ENCODE results near the gene ST6GALNAC3.
A peak's percentile ranks its signal among the peaks of the same experiment; 100 is the strongest.

The ST6GALNAC3 gene

DNA sequence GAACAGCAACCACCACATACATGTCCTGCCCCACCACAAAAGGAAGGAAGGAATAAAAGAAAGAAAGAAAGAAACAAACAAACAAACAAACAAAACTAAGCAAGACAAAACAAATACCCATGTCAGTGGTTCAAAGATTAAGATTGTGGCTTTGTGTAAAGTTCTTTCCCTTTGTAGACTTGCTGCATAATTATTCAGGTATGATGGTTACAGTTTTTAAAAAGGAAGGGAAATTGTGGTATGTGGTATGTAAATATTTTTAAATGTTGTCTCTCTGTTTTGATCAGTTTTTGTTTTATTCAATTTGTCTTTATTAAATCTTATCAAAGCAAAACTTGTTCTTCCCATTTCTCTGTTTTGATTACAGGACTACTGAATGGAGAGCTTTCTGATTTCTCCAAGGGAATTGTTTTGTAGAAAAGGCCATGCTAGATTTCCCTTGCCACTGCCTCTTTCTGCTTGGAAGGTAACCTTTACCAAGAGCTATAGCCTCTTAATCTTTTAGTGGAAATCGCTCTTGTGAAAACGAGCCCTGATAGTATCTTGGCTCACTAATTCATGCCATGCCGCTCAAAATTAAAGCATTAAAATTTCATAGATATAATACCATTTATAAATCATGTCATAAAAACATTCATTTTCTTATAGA, 502.5 kb downstream of the ST6GALNAC3 start:
- DNase-seq (ENCODE audit: low spot score), result no peak

DNA sequence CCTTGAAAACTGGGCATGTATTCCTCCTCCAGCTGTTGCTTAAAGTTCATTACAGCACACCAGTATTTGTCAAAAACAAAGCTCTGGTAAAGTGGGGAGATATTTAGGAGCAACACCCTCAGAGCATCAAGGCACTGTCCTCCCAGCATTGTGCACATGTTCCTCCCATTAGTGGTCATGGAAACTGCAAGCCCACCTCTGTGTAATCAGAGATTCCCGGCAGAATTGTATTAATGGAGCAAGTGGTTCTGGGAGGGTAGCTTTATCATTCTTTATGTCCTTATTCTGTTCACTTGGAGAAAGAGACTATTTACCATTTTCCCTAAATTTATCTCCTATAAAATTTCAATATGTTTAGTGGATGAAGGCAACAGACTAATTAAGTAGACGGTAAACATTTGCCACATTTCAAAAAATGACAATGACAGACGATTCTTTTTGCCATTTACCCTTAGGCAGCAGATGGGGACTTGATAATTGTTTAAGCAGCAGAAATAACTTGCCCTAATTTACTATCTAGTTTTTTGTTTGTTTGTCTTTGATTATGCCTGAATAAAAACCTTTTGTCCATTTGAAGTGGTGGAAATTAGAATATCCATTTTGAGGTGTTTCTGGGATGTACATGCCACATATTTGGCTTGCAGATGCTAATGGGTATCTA, 503.1 kb downstream of the ST6GALNAC3 start:
- peak; percentile 16 for DNase-seq (ENCODE audit: low spot score)

DNA sequence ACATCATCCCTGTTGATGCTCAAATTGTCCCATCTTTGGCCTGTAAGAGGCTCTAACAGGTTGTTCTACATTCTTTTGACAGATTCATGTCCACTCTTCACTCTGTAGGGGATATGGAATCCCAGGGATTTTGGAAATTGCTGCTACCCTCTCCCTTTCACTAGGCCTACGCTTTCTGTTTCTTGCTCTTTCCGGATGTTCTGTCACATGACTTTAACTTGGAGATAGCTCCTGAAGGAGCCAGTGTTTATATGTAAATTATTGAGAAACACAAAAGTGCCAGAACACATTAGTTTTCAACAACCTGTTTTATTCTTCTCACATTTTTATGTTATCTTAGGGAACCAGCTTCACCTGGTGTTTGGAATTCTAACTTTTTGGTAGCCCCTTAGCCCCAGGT, 505.7 kb downstream of the ST6GALNAC3 start:
- no peak for DNase-seq (ENCODE audit: low spot score)

DNA sequence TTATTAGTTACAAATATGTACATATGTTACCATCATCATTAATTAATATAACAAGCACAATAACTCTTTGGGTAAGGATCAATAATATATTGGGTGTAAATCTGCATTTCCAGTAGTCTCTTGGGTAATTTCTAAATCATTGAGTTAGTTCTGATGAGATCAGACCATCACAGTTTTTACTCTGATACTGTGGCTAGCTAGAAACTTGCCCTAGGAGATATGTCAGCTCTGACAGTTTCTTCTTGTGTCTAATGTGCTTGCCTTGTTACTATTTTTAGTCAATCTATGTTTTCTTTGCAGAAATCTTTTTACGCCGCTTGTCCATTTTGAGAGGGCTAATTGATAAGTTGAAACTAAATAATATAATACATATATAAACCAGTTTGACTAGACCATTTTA, 507.2 kb downstream of the ST6GALNAC3 start:
- no peak for DNase-seq (ENCODE audit: low spot score)

DNA sequence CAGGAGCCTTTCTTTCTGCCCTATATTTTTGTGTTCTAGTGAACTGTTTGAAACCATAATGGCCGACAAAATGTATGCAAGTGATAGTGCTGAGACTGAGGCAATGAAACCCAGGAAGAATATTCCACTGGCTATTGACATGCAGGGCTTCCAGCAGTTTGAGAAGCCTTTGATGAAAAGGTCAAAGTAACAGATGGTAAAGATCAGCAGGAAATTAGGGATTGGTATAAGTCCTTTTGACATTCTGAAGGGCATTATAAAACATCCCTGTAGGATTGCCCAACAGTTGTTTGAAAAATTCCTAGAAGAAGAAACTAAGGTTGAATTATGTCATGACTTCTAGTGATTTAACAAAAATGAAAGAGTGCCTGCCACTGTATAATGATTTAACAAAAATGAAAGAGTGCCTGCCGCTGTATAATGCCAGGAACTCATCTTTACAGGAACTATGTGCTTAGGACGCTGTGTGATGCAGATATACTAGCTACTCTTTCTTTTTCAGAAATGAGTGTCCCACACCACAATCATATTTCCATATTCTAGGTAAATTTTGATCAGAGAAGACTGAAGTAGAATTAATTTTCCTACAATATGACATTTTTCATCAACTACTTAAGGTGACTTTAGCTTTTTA, 508.8 kb downstream of the ST6GALNAC3 start:
- no peak for DNase-seq (ENCODE audit: low spot score)

DNA sequence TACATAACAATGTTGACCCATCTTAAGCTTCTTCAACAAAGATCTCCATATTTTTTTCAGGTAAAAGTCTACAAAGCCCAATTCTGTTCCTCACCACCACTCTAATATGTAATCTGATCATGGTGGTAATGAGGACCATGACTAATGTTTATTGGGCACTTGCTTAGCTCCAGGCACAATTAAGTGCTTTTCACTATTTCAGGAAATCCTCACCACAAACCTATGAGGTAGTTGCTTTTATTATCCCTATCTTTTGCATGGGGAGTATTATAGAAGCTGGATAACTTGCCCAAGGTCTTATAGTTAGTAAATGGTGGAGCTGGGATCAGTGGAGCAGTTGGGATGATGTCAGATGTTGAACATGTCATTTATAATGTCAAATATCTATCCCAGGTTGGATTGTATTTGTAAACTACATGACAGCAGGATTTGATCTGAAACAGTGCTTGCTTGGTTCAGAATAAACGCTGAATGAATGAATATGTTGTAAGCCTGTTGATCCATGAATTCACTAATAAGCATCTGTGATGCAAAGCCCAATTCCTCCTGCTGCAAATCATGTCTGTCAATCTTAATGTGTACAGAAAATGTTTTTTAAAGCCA, 509.4 kb downstream of the ST6GALNAC3 start:
- DNase-seq (ENCODE audit: low spot score), result no peak

DNA sequence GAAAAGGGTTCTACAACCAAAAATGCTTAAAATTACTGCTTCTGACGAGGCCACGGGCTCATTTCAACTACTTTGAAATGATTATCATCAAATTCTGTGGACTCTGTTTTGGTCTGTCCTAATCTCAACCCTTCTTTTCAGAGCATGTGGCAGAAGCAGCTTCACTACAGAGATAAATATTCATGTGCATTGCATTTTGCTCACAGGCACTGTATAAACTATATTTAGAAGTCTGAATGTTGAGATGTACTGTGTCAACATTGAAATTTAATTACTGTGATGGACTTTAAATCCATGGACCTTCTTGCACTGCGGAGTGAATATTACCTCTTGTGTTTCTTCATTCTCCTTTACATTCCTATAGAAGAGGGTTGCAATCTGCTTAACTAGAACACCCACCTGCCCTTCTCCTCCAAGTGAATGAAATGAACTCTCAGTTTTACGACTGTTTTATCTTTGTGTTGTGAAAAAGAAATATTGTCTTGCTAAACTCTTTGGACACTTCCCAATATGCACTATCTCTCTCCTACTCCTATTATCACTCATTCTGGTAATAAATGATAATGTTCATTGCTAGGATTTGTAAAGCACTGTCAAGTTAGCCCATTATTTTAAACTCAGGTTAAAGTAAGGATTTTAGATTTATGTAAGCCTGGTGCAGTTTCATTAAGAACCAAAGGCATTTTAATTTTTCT, 511.6 kb downstream of the ST6GALNAC3 start:
- no peak for DNase-seq (ENCODE audit: low spot score)

DNA sequence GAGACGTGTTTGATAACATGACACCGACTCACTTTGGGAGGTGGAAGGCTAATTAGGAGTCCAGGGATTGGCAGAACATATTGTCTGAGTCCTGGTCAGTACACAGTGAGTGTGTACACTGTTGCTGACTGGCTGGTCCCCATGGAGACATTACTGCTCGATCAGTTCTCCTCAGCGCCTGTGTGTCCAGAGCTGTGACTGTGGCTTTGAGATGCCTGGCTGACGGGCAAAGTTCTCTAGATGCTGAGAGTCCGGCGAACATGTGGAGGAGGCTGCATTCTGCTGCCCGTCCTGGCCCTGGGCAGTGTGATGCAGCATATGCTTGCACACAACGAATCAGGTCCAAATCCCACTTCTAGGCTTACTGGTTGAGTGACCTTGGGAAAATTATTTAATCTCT, 512.7 kb downstream of the ST6GALNAC3 start:
- no peak for DNase-seq (ENCODE audit: low spot score)

DNA sequence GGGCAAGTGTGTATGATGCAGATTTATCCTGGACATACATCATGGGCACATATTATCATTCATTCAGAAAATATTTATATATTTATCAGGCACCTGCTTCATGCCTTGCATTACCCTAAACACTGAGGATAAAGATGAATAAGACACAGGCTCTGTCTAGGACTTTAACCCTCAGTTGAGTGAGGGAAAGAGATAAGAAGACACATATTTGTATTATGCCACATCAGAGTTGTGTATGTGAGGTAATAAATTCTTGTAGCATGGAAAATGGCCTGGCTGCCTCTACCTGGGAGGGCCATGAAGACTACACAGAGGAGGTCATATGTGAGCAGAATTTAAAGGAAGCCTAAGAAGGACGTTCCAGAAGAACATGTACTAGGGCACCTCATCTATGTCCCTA, 516.9 kb downstream of the ST6GALNAC3 start:
- DNase-seq (ENCODE audit: low spot score), result no peak

DNA sequence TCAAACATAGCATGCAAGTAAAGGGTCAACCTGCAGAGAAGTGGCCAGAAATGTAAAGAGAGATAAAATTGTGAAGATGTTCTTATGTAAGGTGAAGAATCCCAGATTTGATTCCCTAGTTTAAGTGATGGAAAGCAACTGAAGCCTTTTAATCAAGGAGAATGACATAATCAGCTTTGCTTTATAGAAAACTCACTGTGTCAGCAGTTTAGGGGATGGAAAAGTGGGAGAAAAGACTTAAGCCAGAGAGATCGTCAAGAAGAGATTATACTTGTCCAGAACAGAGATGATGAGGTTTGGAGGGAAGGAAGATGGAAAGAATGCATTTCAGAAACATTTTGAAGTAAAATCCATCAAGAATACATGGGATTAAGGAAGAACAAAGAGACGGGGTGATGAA, 517.4 kb downstream of the ST6GALNAC3 start:
- no peak for DNase-seq (ENCODE audit: low spot score)

DNA sequence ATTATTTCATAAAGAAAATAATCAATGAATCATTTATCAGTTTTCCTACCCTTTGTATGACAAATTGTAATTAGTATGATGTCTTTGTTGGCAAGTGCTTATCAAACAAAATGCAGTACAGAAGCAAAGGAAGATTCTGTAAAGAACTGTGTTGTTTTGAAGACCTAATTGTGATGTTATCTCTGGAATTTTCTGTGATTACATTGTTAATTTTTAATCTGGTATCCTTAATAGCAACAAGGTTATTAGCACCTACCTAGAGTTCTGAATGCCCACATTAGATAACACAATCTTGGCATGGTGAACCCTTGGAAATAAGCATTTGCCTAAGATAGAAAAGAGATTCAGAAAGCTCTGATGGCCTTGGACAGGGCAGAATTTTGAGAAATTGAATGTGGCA, 518.6 kb downstream of the ST6GALNAC3 start:
- no peak for DNase-seq (ENCODE audit: low spot score)

DNA sequence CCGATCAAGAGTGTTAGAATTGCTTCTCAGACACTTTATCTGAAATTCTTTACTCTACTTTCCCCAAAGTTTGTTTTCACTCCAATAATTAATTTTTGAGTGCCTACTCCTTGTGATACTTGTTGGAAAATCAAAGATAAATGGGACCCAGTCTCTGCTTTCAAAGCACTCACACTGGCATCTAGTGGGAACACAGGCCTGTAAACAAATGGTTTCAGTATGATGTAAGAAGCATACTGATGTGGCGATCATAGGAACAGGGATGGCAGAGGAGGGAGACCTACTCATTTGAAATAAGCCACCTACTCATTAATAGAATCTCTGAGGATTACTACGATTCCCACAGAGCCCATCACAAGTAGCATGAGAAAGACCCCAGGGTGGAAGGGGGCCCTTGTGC, 519.1 kb downstream of the ST6GALNAC3 start:
- no peak for DNase-seq (ENCODE audit: low spot score)

DNA sequence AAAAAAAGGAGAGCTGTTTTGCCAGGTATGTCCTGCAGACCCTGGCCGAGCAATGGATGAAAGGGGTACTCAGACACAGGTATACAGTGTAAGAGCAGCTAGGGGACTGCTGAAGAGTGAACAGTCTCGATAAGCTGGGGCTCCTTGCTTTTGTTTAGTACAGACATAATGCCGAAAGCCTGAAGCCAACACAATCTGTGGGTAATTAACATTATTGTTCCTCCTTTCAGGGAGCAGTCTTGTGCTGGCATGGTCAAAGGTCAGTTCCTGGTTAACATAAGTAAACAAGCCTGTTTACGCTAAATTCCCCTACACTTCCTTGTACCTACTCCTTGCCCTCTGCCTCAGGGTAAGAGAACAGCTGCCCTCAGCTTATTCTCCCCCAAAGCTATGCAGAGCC, 520.5 kb downstream of the ST6GALNAC3 start:
- DNase-seq (ENCODE audit: low spot score), result no peak

DNA sequence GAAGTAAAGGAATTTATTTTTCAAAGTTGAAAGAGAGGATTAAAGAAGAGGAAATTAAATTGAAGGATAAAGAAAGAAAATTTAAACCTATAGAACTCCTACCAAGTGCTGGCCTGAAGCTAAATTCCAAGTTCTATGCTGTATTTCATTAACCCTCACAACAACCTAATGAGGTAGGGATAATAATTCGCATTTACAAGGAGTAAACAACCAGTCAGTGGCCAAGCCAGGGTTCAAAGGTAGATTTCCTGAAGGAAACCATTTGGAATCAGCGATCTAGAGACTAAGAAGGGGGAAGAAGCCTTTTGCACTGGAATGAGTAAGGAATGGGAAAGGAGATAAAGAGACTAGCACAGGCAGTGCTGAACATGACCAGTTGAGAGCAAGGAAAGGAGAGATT, 526.9 kb downstream of the ST6GALNAC3 start:
- no peak for DNase-seq (ENCODE audit: low spot score)

DNA sequence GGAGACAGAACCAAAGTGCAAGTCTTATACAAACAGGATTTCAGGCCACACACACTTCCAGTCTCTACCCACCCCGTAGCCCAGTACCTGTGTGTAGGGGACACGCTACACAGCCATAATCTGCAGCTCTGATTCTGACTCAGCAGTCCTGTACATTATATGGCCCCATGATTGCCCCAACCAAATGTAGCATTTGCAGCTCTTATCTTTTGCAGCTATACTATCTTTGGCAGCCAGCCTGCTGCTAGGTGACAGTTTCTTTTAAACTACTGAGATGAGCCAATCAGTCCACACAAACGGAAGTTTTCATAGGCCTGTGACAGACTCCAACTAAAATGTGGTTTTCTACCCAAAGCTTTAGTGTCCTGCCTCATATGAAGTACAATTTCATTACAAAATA, 533.2 kb downstream of the ST6GALNAC3 start:
- no peak for DNase-seq (ENCODE audit: low spot score)

DNA sequence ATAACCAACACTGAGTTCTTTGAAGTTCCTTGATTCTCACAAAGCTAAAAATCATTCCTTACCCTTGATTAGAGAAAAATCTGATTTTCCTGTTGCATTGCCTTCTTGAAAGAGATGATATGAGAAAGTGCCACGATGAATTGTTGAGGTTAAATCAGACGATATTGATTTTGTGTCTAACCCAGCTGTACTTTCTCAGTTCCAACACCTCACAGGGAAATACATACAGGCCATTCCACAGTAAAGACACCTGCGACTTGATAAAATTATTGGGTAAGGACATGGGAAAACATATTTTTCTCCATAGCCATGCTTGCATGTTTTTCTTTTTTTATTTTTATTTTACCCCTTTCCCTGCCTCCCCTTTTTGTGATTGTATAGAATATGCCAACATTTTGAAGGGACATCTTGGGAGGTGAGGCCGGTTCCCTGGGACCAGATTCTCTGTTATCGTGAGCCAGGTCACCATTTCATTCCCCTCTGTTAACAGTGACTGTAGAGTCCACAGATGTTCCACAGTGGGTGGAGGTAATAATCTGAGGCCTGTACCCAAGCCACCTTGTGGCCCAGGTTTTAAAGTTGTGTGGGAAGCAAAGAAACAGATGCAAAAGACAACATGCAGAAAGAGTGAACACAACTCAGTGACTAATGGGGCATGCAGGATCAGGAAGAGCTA, 537.4 kb downstream of the ST6GALNAC3 start:
- DNase-seq (ENCODE audit: low spot score), result no peak

DNA sequence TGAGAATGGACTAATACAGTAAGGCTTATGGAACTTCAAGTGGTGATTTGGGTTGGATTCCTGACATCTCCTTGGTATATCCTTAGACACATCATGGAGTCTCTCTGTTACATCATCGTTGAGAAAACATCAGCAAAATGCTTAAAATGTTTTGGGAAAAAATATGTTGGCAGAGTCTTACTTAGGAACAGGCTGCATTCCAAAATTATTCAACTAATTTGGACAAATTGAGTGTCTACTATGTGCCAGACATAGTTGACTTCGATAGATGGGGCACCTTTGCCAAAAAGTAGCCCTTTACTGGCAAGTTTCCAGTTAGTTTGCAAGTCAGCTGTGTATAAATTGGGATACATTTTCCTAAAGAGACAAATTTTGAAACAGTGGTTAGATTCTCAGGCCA, 539.3 kb downstream of the ST6GALNAC3 start:
- no peak for DNase-seq (ENCODE audit: low spot score)

DNA sequence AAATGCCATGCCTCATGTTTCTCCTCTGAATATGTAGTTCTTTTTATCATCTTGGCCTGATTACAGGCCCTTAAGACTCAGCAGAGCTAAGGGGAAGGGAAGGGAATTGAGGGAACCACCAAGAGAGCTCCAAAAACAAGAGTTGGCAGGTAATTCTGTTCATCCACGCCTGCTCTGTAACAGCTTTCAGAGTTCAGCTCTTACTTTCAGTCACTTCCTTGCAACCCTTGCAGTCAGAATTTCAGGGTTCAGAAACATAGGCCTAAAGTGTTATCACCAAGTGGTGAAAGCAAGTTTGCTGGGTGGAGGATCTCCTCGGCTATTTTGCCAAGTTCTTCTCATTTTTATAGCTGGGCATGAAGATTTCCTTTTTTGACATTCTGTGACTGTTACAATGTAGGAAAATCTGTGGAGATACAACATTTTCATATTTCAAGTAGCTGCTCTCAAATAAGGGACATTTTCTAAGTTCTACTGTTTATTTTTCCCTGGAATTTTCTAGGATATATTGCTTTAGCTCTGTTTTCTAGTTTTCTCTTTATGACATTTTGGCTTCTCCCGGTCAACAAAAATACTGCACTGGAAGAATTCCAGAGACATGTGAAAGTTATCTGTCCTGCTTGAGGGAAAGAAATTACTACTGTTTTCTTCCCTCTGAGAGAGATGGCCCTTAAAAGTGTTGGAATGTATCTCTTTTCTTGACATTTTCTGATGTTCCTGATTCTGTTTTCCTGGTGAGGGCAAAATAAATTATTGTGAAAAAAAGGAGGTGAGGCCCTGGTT, 540.9 kb downstream of the ST6GALNAC3 start:
- DNase-seq (ENCODE audit: low spot score), result no peak

DNA sequence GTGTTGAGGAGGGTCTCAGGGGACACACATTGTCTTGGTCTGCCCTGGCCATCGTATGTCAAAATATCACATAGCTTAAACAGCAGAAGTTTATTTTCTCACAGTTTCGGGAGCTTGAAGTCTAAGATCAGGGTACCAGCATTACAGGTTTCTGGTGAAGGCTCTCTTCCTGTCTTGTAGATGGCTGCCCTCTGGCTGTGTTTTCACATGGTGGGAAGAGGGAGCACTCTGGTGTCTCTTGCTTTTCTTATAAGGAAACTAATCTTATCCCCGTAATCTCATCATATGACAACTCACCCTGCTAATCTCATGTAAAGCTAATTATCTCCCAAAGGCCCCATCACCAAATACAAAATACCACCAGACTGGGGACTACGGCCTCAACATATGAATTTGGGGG, 545.8 kb downstream of the ST6GALNAC3 start:
- no peak for DNase-seq (ENCODE audit: low spot score)

DNA sequence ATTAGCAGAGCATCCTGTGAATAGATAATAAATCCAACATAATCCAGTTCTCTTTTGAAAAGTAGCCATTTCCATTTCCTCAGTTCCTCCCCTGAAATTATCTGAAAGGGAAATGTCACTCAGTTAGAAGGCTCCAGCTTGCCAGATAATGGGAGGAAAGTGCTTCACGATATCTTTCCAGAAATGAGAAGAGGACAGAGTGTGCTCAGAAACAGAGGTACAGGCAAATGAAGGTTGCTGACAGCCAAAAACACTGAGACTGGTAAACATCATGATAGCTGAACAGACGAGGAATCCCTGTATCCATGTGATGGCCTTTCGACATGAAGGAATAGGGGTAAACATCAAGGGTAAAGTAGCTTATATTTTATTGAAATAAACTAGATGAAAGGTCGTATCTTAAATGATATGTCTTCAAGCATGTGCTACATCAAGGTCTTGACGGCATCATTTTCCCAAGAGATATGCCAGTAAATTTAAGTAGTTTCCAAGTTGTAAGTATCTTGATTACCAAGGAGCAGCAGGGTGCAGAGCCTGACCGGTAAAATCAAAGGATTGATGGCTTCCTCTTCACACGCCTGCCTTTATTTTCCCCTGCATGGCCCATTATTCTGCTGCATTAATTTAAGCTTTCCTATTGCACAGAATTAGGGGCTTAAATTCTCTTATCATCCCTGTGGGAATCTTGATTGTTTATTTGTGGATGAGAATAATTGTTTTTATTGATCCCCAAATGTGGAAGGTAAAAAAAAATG, 548.4 kb downstream of the ST6GALNAC3 start:
- no peak for DNase-seq (ENCODE audit: low spot score)

Measured in SK-N-DZ (cell line).